Activated CD4-positive, alpha-beta T cell treated with anti-CD3 and anti-CD28 coated beads, Interleukin-2, Interleukin-6, amounts not matched to agents 100 ng/mL and 50 ng/mL, durations not matched to agents 16 hours and 8 hours (primary cell): ENCODE measurements around the gene MAD2L2.

Source experiments
- DNase-seq: peaks from one replicate; pipeline ENCODE4 v3.0.0-alpha.2; 2020

MAD2L2 gene

GRCh38 chr1:11681071-11681771, at the start of gene MAD2L2:
TSS of gene MAD2L2 (minus strand) at chr1:11681148. CDS start at chr1:11680601, 547 bp downstream.
- peak; percentile 91 for DNase-seq

- peak; percentile 79 for DNase-seq
Observed at GRCh38 chr1:11730429-11730891, 49.5 kb upstream of the MAD2L2 start.

DNA sequence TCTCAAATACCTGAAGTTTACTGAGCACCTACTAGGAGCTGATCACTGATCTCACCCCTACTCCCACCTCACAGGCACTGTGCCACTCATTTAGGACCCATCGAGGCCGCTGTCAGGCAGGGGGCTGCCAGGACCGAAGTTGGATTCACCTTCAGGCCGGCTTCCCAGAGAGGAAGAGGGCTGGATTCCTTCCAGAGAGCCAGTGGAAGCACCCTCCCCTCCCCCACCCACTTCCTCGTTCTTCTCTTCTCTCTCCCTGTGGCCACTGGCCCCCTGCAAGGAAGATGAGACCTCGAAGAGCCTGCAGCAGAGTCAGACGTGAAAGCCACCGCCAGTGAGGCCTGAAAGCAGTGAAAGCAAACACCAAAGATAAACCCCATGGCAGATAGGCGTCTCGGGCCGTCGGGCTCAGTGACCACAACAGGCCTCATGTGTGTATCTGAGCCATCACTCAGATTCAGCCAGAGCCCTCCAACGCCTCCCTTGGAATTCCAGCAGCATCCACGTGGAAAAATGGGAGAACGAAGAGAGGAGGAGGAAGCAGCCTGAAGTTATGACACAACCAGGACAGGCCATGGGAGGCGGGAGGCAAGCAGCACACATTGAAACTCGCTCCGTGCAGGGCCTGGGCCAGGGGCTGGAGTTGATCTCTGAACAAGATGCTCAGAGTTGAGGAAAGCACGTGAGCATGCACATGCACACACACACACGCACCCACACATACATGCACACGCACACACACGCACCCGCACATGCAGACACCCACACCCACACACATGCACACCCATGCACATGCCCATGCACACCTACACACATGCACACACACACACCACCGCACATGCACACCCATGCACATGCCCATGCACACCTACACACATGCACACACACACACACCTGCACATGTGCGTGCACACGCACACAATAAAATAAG, 48.8 kb upstream of the MAD2L2 start:
- no peak for DNase-seq

DNA sequence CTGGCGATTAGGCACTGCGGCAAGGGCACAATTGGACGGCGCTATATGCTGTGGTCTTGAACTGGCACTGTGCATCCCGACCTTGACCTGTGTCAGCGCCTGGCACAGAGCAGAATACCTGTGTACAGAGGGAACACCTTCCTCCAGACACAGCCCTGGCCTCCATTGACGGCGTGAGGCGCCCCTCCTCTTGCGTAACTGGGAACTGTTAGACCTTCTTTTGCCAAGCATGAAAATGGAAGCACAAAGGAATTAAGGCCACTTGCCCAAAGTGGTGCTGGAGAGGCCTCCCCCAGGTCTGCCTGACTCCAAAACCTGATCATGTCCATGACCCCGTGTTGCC, 48.2 kb upstream of the MAD2L2 start:
- DNase-seq, result no peak

DNA sequence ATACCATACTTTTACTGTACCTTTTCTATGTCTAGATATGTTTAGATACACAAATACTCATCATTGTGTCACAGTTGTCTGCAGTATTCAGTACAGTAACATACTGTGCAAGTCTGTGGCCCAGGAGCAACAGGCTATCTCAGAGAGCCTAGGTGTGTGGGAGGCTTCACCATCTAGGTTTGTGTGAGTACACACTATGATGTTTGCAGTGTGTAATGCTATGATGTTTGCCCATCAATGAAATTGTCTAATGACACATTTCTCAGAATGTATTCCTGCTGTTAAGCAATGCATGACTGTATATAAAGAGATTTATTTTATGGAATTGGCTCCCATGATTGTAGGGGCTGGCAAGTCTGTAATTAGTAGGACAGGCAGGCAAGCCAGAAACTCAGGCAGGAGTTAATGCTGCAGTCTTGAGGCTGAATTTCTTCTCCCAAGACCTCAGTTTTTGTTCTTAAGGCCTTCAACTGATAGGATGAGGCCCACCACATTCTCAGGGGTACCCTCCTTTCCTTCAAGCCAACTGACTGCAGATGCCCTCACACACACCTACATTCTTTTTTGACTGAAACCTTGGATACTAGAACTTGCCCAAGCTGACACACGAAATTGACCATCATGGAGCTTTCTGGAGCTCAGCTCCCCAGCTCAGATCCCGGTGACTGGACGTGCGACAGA, 47.3 kb upstream of the MAD2L2 start:
- DNase-seq, result no peak

GRCh38 chr1:11727119-11727518, 46.2 kb upstream of the MAD2L2 start:
- no peak for DNase-seq

GRCh38 chr1:11725616-11726015, 44.7 kb upstream of the MAD2L2 start:
- no peak for DNase-seq

DNA sequence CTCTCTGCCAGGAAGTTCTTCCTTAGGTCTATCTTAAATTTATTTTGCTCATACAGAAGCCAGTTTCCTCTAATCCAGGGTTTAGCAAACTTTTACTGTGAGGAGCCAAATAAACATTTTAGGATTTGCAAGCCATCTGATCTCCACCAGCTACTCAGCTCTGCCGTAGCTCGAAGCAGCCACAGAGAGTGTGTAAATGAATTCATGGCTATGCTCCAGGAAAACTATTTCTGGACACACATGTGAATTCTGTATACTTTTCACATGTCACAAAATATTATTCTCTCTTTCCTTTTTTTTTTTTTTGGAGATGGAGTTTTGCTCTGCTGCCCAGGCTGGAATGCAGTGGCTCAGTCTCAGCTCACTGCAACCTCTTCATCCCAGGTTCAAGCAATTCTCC, 41.6 kb upstream of the MAD2L2 start:
- DNase-seq, result no peak

GRCh38 chr1:11721311-11721710, 40.4 kb upstream of the MAD2L2 start:
- no peak for DNase-seq

- DNase-seq, result no peak
Observed at GRCh38 chr1:11720525-11720924, 39.6 kb upstream of the MAD2L2 start.

GRCh38 chr1:11720033-11720376, 39.1 kb upstream of the MAD2L2 start:
- no peak for DNase-seq

DNA sequence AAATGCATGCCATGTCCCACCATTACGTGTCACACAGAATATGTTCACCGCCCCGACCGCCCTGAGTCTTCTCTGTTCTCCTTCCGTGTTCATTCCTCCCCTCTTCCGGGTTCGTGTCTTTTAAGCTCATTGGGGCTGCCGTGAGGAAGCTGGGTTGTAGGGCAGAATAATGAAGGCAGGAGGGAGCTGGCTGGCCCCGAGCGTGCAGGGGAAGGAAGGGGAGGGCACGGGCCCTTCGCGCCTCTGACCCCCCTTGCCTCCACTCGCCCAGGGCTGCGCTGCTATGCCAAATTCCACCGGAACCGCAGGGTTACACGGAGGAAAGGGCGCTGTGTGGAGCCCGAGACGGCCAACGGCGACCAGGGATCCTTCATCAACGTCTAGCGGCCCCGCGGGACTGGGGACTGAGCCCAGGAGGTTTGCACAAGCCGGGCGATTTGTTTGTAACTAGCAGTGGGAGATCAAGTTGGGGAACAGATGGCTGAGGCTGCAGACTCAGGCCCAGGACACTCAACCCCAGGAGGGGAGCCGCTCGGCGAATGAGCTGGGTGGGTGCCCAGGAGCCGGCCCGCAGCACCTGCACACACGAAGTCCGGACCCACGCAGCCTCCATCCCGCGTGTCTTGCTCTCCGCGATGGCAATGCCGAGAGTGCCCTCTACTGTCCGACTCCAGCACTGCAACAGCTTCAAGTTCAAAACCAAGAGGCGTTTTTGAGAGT, 38.5 kb upstream of the MAD2L2 start:
- DNase-seq, result peak; percentile 85

GRCh38 chr1:11714831-11715575, 34.1 kb upstream of the MAD2L2 start:
- DNase-seq, result no peak

DNA sequence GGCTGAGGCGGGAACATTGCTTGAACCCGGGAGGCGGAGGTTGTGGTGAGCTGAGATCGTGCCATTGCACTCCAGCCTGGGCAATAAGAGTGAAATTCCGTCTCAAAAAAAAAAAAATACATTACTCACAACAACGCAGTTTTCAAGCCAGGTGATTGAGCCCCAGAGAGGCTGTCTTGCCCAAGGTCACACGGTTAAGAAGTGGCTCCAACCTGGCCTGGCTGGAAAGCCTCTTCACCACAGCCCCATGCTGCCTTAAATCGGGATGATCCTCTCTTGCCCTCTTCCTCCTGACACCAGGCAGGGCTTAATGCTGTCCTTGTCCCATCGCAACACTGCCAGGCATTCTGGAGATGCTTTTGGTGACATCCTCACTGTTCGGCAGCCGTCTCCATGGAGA, 32.1 kb upstream of the MAD2L2 start:
- DNase-seq, result no peak

GRCh38 chr1:11712285-11712684, 31.3 kb upstream of the MAD2L2 start:
- DNase-seq, result no peak

- no peak for DNase-seq
Observed at GRCh38 chr1:11711490-11711889, 30.5 kb upstream of the MAD2L2 start.

DNA sequence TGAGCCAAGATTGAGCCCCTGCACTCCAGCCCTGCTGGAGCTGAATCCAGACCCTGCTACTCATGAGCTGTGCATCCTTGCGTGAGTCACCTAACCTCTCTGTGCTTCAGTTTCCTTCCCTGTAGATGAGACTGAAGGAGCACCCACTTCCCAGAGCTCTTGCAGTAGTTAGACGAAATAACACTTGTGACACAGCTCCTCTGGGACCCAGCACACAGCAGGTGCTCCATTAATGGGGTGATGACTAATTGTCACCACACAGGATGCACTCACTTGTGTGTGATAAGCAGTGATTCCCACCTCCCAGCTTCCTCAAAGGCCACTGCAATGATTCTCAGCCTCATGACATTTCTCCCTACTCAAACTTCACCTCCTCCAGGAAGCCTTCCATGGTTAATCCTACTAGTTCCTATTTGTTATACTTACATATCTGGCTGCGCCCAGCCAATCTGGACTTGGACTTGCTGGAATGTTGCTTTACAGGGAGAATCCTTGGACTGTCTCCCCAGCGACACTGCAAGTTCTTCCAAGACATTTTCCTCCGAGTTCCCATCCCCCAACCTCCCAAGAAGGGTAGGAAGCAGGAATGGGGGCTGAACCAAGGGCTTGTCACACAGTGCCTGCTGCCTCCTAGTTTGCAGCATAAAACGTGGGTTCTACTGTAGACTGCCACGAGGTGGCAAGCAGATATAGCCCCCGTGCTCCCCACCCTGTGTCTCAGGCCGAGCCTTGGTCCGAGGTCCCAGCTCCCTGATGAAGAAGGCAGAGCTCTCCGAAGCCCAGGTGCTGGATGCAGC, 27.8 kb upstream of the MAD2L2 start:
- DNase-seq, result no peak

DNA sequence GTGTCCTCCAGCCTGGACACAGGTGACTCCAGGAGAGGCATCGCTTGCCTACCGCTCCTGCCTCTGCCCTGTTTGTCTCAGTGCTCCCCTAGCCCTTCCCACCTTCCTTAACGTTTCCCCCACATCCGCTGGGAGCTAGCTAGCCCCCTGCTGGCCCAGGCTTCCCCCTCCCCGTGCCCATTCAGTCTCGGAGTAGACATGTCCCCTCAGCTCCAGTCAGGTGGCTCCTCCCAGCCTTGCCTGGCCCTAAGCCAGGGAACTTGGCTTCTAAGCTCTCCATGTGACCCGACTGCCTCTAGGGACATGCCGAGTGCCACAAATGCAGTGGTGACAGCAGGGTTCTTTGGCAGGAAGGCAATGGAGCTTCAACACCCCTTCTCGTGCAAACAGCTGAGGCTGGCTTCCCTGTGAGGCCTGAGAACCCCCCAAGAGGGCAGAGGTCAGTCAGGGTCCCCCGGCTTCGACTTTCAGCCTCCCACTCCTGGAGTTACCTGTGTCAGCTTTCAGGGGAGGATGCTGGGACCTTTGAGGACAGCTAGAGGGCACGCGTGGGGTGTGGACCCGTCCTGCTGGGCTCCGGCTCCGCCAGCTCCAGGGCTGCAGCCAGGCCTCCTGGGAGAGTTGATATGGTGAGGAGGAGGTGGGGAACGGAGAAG, 26.8 kb upstream of the MAD2L2 start:
- DNase-seq, result no peak

GRCh38 chr1:11706292-11706691, 25.3 kb upstream of the MAD2L2 start:
- DNase-seq, result no peak

DNA sequence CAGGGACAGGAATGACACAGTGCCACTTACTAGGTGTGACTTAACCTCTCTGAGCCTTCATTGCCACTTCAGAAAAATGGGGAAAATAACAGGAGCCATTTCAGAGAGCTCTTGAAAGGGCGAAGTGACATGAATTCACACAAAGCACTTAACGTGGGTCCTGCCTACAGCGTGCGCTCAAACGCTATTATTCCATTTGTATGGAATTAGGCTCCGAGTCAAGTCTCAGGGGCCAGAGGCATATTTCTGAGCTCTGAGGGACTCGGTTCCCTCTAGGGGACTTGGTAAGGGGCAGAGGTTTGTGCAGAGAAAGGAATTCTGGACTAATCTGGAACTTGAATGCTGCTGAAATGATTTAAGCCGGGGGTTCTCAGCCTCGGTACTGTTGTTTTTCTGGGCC, 24.6 kb upstream of the MAD2L2 start:
- DNase-seq, result no peak
